Naive thymus-derived CD4-positive, alpha-beta T cell (primary cell): ENCODE measurements around the gene CHRM1. TPM values are rescaled to one million over a fixed set of nuclear protein-coding genes. Genes with fewer than 3 reads are reported as not detected.
"Not testable (repeated sequence)": the region's sequence is repeated elsewhere in the genome, so short reads cannot be mapped to it uniquely, and the experiment has no call there.

Experiments used
- ATAC-seq: fragments of 150-1000 bp; cut with Tn5 transposase; 2 replicates; pipeline ENCODE4 v1.10.0; 2021; ENCODE audit warnings: mild to moderate bottlenecking, moderate library complexity
- CTCF ChIA-PET: fragments of 350-600 bp; sonication (Branson Sonifier 250); formaldehyde crosslinking; loops from one replicate; lab custom pipeline; 2021; ENCODE audit warnings: antibody characterized with exemption; lab: Charles Lee
- POLR2A ChIA-PET: fragments of 350-600 bp; sonication (Branson Sonifier 250); formaldehyde crosslinking; loops from one replicate; lab custom pipeline; 2021; ENCODE audit warnings: antibody characterized with exemption, inconsistent platforms; lab: Charles Lee
- DNase-seq, 9 donors: peaks; one replicate each; pipeline versions ENCODE4 v3.0.0 to v3.0.0-alpha.2; 2020 to 2022; ENCODE audit warnings: mixed read lengths in 1 of 9
- H3K27ac ChIP-seq: one replicate; pipeline ENCODE4 v1.7.0; 2013; ENCODE audit warnings: mild to moderate bottlenecking, low read depth, low read length, moderate library complexity
- H3K27me3 ChIP-seq, 2 donors: one replicate each; pipeline ENCODE4 v1.7.0; 2013; ENCODE audit warnings: low read length in 2 of 2, mild to moderate bottlenecking in 2 of 2, moderate library complexity in 2 of 2; ENCODE audit not compliant: control insufficient read depth in 2 of 2, insufficient read depth in 2 of 2
- H3K36me3 ChIP-seq, 3 experiments: 1 replicate in 2 of 3; 2 replicates in 1 of 3; pipeline ENCODE4 v1.7.0; 2013; ENCODE audit warnings: low read length in 3 of 3, mild to moderate bottlenecking in 3 of 3, moderate library complexity in 1 of 3; ENCODE audit not compliant: insufficient read depth in 3 of 3, control insufficient read depth in 2 of 3
- H3K4me1 ChIP-seq, 2 donors: one replicate each; pipeline ENCODE4 v1.7.0; 2013; ENCODE audit warnings: low read length in 2 of 2, mild to moderate bottlenecking in 2 of 2, moderate library complexity in 1 of 2; ENCODE audit not compliant: control insufficient read depth in 2 of 2, insufficient read depth in 2 of 2
- H3K4me3 ChIP-seq: 2 replicates; pipeline ENCODE4 v1.7.0; 2013; ENCODE audit warnings: mild to moderate bottlenecking, low read length
- H3K9me3 ChIP-seq, 3 experiments: 1 replicate in 2 of 3; 2 replicates in 1 of 3; pipeline ENCODE4 v1.7.0; 2013; ENCODE audit warnings: low read length in 3 of 3; ENCODE audit not compliant: control insufficient read depth in 2 of 3
- H3K27ac Mint-ChIP-seq, 9 donors: one replicate each; pipeline ENCODE4 v1.8.0; 2020 to 2022; ENCODE audit warnings: mixed read lengths in 9 of 9, mild to moderate bottlenecking in 8 of 9, moderate library complexity in 5 of 9, inconsistent platforms in 2 of 9
- H3K27me3 Mint-ChIP-seq, 5 donors: one replicate each; pipeline ENCODE4 v1.8.0; 2021 to 2022; ENCODE audit warnings: mixed read lengths in 5 of 5, mild to moderate bottlenecking in 1 of 5
- H3K36me3 Mint-ChIP-seq, 5 donors: one replicate each; pipeline ENCODE4 v1.8.0; 2020 to 2022; ENCODE audit warnings: mixed read lengths in 5 of 5, mild to moderate bottlenecking in 3 of 5, inconsistent platforms in 1 of 5
- H3K4me1 Mint-ChIP-seq, 7 donors: one replicate each; pipeline ENCODE4 v1.8.0; 2020 to 2022; ENCODE audit warnings: mixed read lengths in 7 of 7, mild to moderate bottlenecking in 3 of 7, inconsistent platforms in 1 of 7
- H3K4me3 Mint-ChIP-seq, 10 donors: one replicate each; pipeline ENCODE4 v1.8.0; 2020 to 2022; ENCODE audit warnings: mild to moderate bottlenecking in 10 of 10, mixed read lengths in 10 of 10, moderate library complexity in 6 of 10, inconsistent platforms in 2 of 10
- H3K9me3 Mint-ChIP-seq, 11 donors: one replicate each; pipeline ENCODE4 v1.8.0; 2020 to 2022; ENCODE audit warnings: mixed read lengths in 11 of 11, mild to moderate bottlenecking in 4 of 11, inconsistent platforms in 1 of 11, moderate library complexity in 1 of 11
- intact Hi-C, 2 donors: fragments of 100-400 bp; cut with micrococcal nuclease; formaldehyde crosslinking; loops; one replicate each; pipeline ENCODE4 v1.15.1; 2023
- polyA plus RNA-seq, 2 donors: library from polyadenylated mRNA; unstranded; fragments of 300-500 nt; fragmentation: Illumina TruSeq; gene quantifications; one replicate each; pipeline ENCODE4 v1.2.3, GENCODE V29; 2021
- total RNA-seq, 6 experiments: library from RNA in 5 of 6; stranded (reverse) in 5 of 6; gene quantifications; 1 replicate in 5 of 6; 2 replicates in 1 of 6; pipeline ENCODE4 v1.2.3 and lab custom pipeline; 2021 to 2026

The CHRM1 gene
- total and polyA plus RNA-seq, 7 experiments from 2014 or later: not detected

DNA sequence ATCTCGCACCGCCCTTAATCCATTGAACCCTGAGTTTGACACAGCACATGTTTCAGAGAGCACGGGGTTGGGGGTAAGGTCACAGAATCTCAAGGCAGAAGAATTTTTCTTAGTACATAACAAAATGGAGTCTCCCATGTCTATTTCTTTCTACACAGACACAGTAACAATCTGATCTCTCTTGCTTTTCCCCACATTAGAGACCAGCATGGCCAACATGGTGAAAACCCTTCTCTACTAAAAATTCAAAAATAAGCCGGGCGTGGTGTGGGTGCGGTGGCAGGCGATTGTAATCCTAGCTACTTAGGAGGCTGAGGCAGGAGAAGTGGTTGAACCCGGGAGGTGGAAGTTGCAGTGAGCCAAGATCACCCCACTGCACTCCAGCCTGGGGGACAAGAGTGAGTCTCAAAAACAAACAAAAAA is 61.9 kb downstream of the CHRM1 start:
- DNase-seq, CTCF ChIA-PET, H3K4me3 Mint-ChIP-seq, H3K36me3 ChIP-seq, H3K27me3 ChIP-seq, H3K4me3 ChIP-seq, H3K9me3 ChIP-seq, H3K4me1 ChIP-seq, POLR2A ChIA-PET, H3K27me3 Mint-ChIP-seq, ATAC-seq, H3K27ac ChIP-seq: not testable (repeated sequence)
- Mint-ChIP-seq H3K36me3 (peaks cover 5 to 16% (median 11%) of the 10 kb centered on the region in 5 donors), H3K27ac (peak overlapping the region in 2 of 9 donors; percentile 8 to 62), H3K9me3 (peaks cover 0 to 10% (median 0%) of the 10 kb centered on the region in 11 donors), H3K4me1 (peaks cover 13 to 69% (median 27%) of the 10 kb centered on the region in 7 donors)
- intact Hi-C loops: loop anchor here in 1 of 2 donors (5.0 kb wide), 2 partner anchors 257 to 287 kb away; partner anchors contain the start of genes EEF1G and MTA2

Other genes starting within 250 kb of the CHRM1 start
- gene UQCC3, start 249.7 kb downstream of the CHRM1 start, total RNA-seq: 1 to 10 TPM; 2.2 to 8.2 (median 5.8) TPM
- gene UQCC3, start 249.7 kb downstream of the CHRM1 start, polyA plus RNA-seq: 10 to 100 TPM in 1 of 2 donors, 1 to 10 TPM in 1; 9.1 to 11.1 TPM
- 10 to 100 TPM; 13.8 to 26.4 (median 20.8) TPM for gene LBHD1, start 249.1 kb downstream of the CHRM1 start, total RNA-seq
- 1 to 10 TPM; 3.5 to 5.9 TPM for gene LBHD1, start 249.1 kb downstream of the CHRM1 start, polyA plus RNA-seq
- gene UBXN1, start 242.3 kb downstream of the CHRM1 start, total RNA-seq: 100 to 1,000 TPM; 114 to 215 (median 207) TPM
- gene UBXN1, start 242.3 kb downstream of the CHRM1 start, polyA plus RNA-seq: 100 to 1,000 TPM; 218 to 256 TPM
- under 1 TPM in 3 of 5 experiments, not detected in 2; 0.12 to 0.38 (median 0.24) TPM for gene LRRN4CL, start 231.8 kb downstream of the CHRM1 start, total RNA-seq
- gene LRRN4CL, start 231.8 kb downstream of the CHRM1 start, polyA plus RNA-seq: not detected
- gene BSCL2, start 213.9 kb downstream of the CHRM1 start, total RNA-seq: 10 to 100 TPM; 28.4 to 53.9 (median 39.0) TPM
- 10 to 100 TPM; 57.9 to 63.5 TPM for gene BSCL2, start 213.9 kb downstream of the CHRM1 start, polyA plus RNA-seq
- gene GNG3, start 213.7 kb downstream of the CHRM1 start, total RNA-seq: not detected
- not detected for gene GNG3, start 213.7 kb downstream of the CHRM1 start, polyA plus RNA-seq
- 10 to 100 TPM; 43.4 to 77.5 (median 65.3) TPM for gene HNRNPUL2, start 193.9 kb downstream of the CHRM1 start, total RNA-seq
- 1 to 10 TPM; 1.9 TPM for gene HNRNPUL2, start 193.9 kb downstream of the CHRM1 start, polyA plus RNA-seq
- 10 to 100 TPM; 13.1 to 53.0 (median 47.1) TPM for gene TTC9C, start 192.9 kb downstream of the CHRM1 start, total RNA-seq
- gene TTC9C, start 192.9 kb downstream of the CHRM1 start, polyA plus RNA-seq: 10 to 100 TPM; 12.0 to 29.3 TPM
- 10 to 100 TPM in 3 of 5 experiments, 1 to 10 TPM in 2; 6.4 to 24.1 (median 19.0) TPM for gene ZBTB3, start 167.2 kb downstream of the CHRM1 start, total RNA-seq
- 1 to 10 TPM; 4.1 to 7.7 TPM for gene ZBTB3, start 167.2 kb downstream of the CHRM1 start, polyA plus RNA-seq
- gene POLR2G, start 159.8 kb downstream of the CHRM1 start, total RNA-seq: 100 to 1,000 TPM in 1 of 5 experiments, 10 to 100 TPM in 4; 62.7 to 109 (median 77.8) TPM
- gene POLR2G, start 159.8 kb downstream of the CHRM1 start, polyA plus RNA-seq: 100 to 1,000 TPM; 225 to 245 TPM
- gene TAF6L, start 150.0 kb downstream of the CHRM1 start, total RNA-seq: 10 to 100 TPM; 13.1 to 34.9 (median 24.1) TPM
- gene TAF6L, start 150.0 kb downstream of the CHRM1 start, polyA plus RNA-seq: 10 to 100 TPM in 1 of 2 donors, 1 to 10 TPM in 1; 8.4 to 13.9 TPM
- gene TMEM179B, start 134.0 kb downstream of the CHRM1 start, total RNA-seq: 10 to 100 TPM; 23.2 to 72.3 (median 50.9) TPM
- 100 to 1,000 TPM; 103 to 113 TPM for gene TMEM179B, start 134.0 kb downstream of the CHRM1 start, polyA plus RNA-seq
- 10 to 100 TPM in 3 of 5 experiments, 1 to 10 TPM in 2; 6.3 to 24.5 (median 21.0) TPM for gene TMEM223, start 129.4 kb downstream of the CHRM1 start, total RNA-seq
- gene TMEM223, start 129.4 kb downstream of the CHRM1 start, polyA plus RNA-seq: 10 to 100 TPM; 58.5 to 60.4 TPM
- 100 to 1,000 TPM in 4 of 5 experiments, 10 to 100 TPM in 1; 92.1 to 421 (median 195) TPM for gene NXF1, start 115.9 kb downstream of the CHRM1 start, total RNA-seq
- 100 to 1,000 TPM in 1 of 2 donors, 10 to 100 TPM in 1; 66.9 to 106 TPM for gene NXF1, start 115.9 kb downstream of the CHRM1 start, polyA plus RNA-seq
- gene STX5, start 89.3 kb downstream of the CHRM1 start, total RNA-seq: 100 to 1,000 TPM in 2 of 5 experiments, 10 to 100 TPM in 3; 47.0 to 152 (median 57.3) TPM
- 10 to 100 TPM; 23.8 to 32.8 TPM for gene STX5, start 89.3 kb downstream of the CHRM1 start, polyA plus RNA-seq
- gene TEX54, start 88.5 kb downstream of the CHRM1 start, total RNA-seq: under 1 TPM in 1 of 5 experiments, not detected in 4; 0.89 TPM
- gene TEX54, start 88.5 kb downstream of the CHRM1 start, polyA plus RNA-seq: 1 to 10 TPM; 1.6 to 2.1 TPM
- 100 to 1,000 TPM in 4 of 5 experiments, 10 to 100 TPM in 1; 87.2 to 279 (median 102) TPM for gene WDR74, start 81.8 kb downstream of the CHRM1 start, total RNA-seq
- 10 to 100 TPM; 55.0 to 56.9 TPM for gene WDR74, start 81.8 kb downstream of the CHRM1 start, polyA plus RNA-seq
- 100 to 1,000 TPM; 159 to 239 (median 218) TPM for gene SLC3A2, start 40.5 kb downstream of the CHRM1 start, total RNA-seq
- gene SLC3A2, start 40.5 kb downstream of the CHRM1 start, polyA plus RNA-seq: 100 to 1,000 TPM; 118 to 189 TPM
- gene SLC22A6, start 63.6 kb upstream of the CHRM1 start, total RNA-seq: not detected
- not detected for gene SLC22A6, start 63.6 kb upstream of the CHRM1 start, polyA plus RNA-seq
- not detected for gene SLC22A8, start 94.5 kb upstream of the CHRM1 start, total RNA-seq
- not detected for gene SLC22A8, start 94.5 kb upstream of the CHRM1 start, polyA plus RNA-seq
- gene SLC22A24, start 222.9 kb upstream of the CHRM1 start, total RNA-seq: not detected
- gene SLC22A24, start 222.9 kb upstream of the CHRM1 start, polyA plus RNA-seq: not detected